CD4-positive, alpha-beta memory T cell (primary cell): ENCODE measurements around the gene NUP42. TPM values are rescaled to one million over a fixed set of nuclear protein-coding genes. Genes with fewer than 3 reads are reported as not detected.

Experiments used
- CTCF ChIA-PET: fragments of 350-600 bp; sonication (Branson Sonifier 250); formaldehyde crosslinking; loops from one replicate; lab custom pipeline; 2021; ENCODE audit warnings: inconsistent platforms; ENCODE audit not compliant: partially characterized antibody; lab: Charles Lee
- POLR2A ChIA-PET: fragments of 350-600 bp; sonication (Branson Sonifier 250); formaldehyde crosslinking; loops from one replicate; lab custom pipeline; 2021; ENCODE audit not compliant: partially characterized antibody; lab: Charles Lee
- DNase-seq, 5 donors: peaks; one replicate each; pipeline versions ENCODE4 v3.0.0 to v3.0.0-alpha.2; 2020 to 2022; ENCODE audit warnings: mixed read lengths in 1 of 5
- H3K27ac ChIP-seq: one replicate; pipeline ENCODE4 v1.7.0; 2013; ENCODE audit warnings: low read depth, low read length
- H3K27me3 ChIP-seq: 2 replicates; pipeline ENCODE4 v1.7.0; 2013; ENCODE audit warnings: mild to moderate bottlenecking, low read length, moderate library complexity; ENCODE audit not compliant: insufficient read depth
- H3K36me3 ChIP-seq: 2 replicates; pipeline ENCODE4 v1.7.0; 2013; ENCODE audit warnings: mild to moderate bottlenecking, low read length, moderate library complexity; ENCODE audit not compliant: insufficient read depth
- H3K4me1 ChIP-seq: 2 replicates; pipeline ENCODE4 v1.7.0; 2013; ENCODE audit warnings: mild to moderate bottlenecking, low read length, moderate library complexity; ENCODE audit not compliant: insufficient read depth
- H3K4me3 ChIP-seq, 2 donors: one replicate each; pipeline ENCODE4 v1.7.0; 2013; ENCODE audit warnings: low read length in 2 of 2, mild to moderate bottlenecking in 1 of 2
- H3K9me3 ChIP-seq, 2 donors: one replicate each; pipeline ENCODE4 v1.7.0; 2013; ENCODE audit warnings: low read length in 2 of 2, control low read depth in 1 of 2; ENCODE audit not compliant: control insufficient read depth in 1 of 2
- H3K27ac Mint-ChIP-seq, 7 donors: one replicate each; pipeline ENCODE4 v1.8.0; 2020 to 2021; ENCODE audit warnings: mixed read lengths in 7 of 7, mild to moderate bottlenecking in 6 of 7, inconsistent platforms in 3 of 7, moderate library complexity in 3 of 7
- H3K27me3 Mint-ChIP-seq, 2 donors: one replicate each; pipeline ENCODE4 v1.8.0; 2020 to 2021; ENCODE audit warnings: mixed read lengths in 2 of 2
- H3K36me3 Mint-ChIP-seq, 2 donors: one replicate each; pipeline ENCODE4 v1.8.0; 2020 to 2021; ENCODE audit warnings: mixed read lengths in 2 of 2, inconsistent platforms in 1 of 2, mild to moderate bottlenecking in 1 of 2
- H3K4me1 Mint-ChIP-seq, 4 donors: one replicate each; pipeline ENCODE4 v1.8.0; 2020 to 2021; ENCODE audit warnings: mixed read lengths in 4 of 4, mild to moderate bottlenecking in 1 of 4
- H3K4me3 Mint-ChIP-seq, 8 donors: one replicate each; pipeline ENCODE4 v1.8.0; 2020 to 2021; ENCODE audit warnings: mixed read lengths in 8 of 8, mild to moderate bottlenecking in 7 of 8, moderate library complexity in 6 of 8, inconsistent platforms in 3 of 8
- H3K9me3 Mint-ChIP-seq, 8 donors: one replicate each; pipeline ENCODE4 v1.8.0; 2020 to 2021; ENCODE audit warnings: mixed read lengths in 8 of 8, mild to moderate bottlenecking in 5 of 8, inconsistent platforms in 3 of 8, moderate library complexity in 1 of 8
- intact Hi-C: fragments of 100-400 bp; cut with micrococcal nuclease; formaldehyde crosslinking; loops from one replicate; pipeline ENCODE4 v1.15.1; 2023
- polyA plus RNA-seq, 2 donors: library from polyadenylated mRNA; unstranded; fragments of 300-500 nt; fragmentation: Illumina TruSeq; gene quantifications; one replicate each; pipeline ENCODE4 v1.2.3, GENCODE V29; 2021
- total RNA-seq, 2 experiments: library from RNA; stranded (reverse); gene quantifications; one replicate each; pipeline ENCODE4 v1.2.3, GENCODE V29; 2021

The NUP42 gene, protein sequence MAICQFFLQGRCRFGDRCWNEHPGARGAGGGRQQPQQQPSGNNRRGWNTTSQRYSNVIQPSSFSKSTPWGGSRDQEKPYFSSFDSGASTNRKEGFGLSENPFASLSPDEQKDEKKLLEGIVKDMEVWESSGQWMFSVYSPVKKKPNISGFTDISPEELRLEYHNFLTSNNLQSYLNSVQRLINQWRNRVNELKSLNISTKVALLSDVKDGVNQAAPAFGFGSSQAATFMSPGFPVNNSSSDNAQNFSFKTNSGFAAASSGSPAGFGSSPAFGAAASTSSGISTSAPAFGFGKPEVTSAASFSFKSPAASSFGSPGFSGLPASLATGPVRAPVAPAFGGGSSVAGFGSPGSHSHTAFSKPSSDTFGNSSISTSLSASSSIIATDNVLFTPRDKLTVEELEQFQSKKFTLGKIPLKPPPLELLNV
- total RNA-seq, result 10 to 100 TPM; 33.3 to 37.8 TPM
- 10 to 100 TPM; 39.1 to 40.8 TPM for polyA plus RNA-seq

DNA sequence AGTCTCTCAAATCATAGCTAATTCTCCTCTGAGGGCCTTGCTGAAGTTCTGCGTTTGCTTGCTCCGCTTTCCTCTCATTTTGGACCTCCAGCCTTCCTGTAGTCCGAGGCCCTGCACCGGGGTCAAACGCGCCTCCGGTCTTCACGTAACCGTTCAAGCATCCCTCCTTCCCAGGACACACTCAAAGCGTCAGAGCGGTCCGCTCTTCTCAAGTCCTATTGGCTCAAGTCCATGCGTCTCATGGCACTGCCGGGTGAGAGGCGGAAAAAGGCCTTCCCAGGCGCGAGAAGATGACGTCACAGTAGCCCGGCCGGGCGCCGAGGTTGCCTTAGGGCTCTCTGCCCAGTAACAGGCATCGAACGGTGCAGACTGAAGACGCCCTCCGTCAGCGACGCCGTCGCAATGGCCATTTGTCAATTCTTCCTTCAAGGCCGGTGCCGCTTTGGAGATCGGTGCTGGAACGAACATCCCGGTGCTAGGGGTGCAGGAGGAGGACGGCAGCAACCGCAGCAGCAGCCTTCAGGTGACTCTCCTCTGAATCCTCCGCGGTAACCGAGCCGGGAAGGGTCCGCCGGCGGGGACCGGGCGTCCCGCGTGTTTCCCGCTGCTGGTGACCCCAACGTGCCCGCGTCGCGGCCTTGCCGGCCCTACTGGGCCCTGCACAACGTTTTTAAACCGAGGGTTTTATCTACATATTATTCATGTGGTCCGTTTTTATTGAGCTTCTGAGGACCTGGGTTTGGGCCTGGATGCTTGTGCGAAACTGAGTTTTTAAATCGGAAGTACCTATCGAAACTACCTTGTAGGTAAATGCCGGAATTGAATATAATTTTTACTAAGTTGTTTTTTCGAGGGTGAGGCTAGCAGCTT is at the start of gene NUP42:
Gene NUP42, plus strand, starts transcription at position 365 of the 870 bp plus-strand sequence. Its CDS starts 38 bp downstream, at position 403.
- peak within 1 kb of the TSS; percentile 94 to 100 (median 98) for H3K4me3 Mint-ChIP-seq
- Histone ChIP-seq H3K27me3 (no peaks in the 10 kb centered on the region), H3K27ac (peak within 1 kb of the TSS; percentile 90), H3K4me1 (peaks cover 38% of the 10 kb centered on the region), H3K4me3 (peak within 1 kb of the TSS; percentile 95 to 98), H3K9me3 (no peaks in the 10 kb centered on the region), H3K36me3 (peaks cover 6% of the 10 kb centered on the region)
- H3K4me1 Mint-ChIP-seq, result peaks cover 24 to 43% (median 27%) of the 10 kb centered on the region in 4 donors
- intact Hi-C loops, result loop anchor here (1.0 to 5.0 kb wide), 6 partner anchors 77 to 1943 kb away; partner anchors contain the start of genes CYCS, HYCC1, KLHL7 and MALSU1
- peaks cover 0 to 3% (median 0%) of the 10 kb centered on the region in 8 donors for H3K9me3 Mint-ChIP-seq
- peaks cover 0 to 2% of the 10 kb centered on the region in 2 donors for H3K27me3 Mint-ChIP-seq
- peak; percentile 93 to 96 (median 95) for DNase-seq
- peaks cover 0 to 19% of the 10 kb centered on the region in 2 donors for H3K36me3 Mint-ChIP-seq
- CTCF ChIA-PET, result interaction anchor here (1.2 to 3.8 kb wide), 4 partner anchors 76 to 357 kb away, joined by 3 to 20 read pairs (median 7); partner anchors contain the start of gene KLHL7
- H3K27ac Mint-ChIP-seq, result peak within 1 kb of the TSS; percentile 96 to 100 (median 99)
- POLR2A ChIA-PET, result interaction anchor here (0.8 to 2.9 kb wide), 8 partner anchors 9 to 1943 kb away, joined by 3 to 49 read pairs (median 4); partner anchors contain the start of genes CYCS, KLHL7 and MALSU1

- Histone ChIP-seq H3K4me3 (no peak overlapping the region), H3K36me3 (no peaks in the 10 kb centered on the region), H3K27ac (no peak overlapping the region), H3K4me1 (no peaks in the 10 kb centered on the region), H3K27me3 (no peaks in the 10 kb centered on the region), H3K9me3 (no peaks in the 10 kb centered on the region)
- H3K4me3 Mint-ChIP-seq, result no peak overlapping the region
- intact Hi-C loops, result no loop called here
- DNase-seq, result no peak
- ChIA-PET POLR2A (no interaction called here), CTCF (interaction anchor here (0.8 kb wide), 1 partner anchor 48 kb away, joined by 3 read pairs; no protein-coding TSS in a partner anchor)
- no peaks in the 10 kb centered on the region for H3K4me1 Mint-ChIP-seq
- H3K36me3 Mint-ChIP-seq, result peaks cover 28 to 33% of the 10 kb centered on the region in 2 donors
- H3K9me3 Mint-ChIP-seq, result peaks cover 0 to 5% (median under 1%) of the 10 kb centered on the region in 8 donors
- no peaks in the 10 kb centered on the region for H3K27me3 Mint-ChIP-seq
- no peak overlapping the region for H3K27ac Mint-ChIP-seq
Measured at GRCh38 chr7:23133797-23134196, 48.1 kb upstream of the NUP42 start.

DNA sequence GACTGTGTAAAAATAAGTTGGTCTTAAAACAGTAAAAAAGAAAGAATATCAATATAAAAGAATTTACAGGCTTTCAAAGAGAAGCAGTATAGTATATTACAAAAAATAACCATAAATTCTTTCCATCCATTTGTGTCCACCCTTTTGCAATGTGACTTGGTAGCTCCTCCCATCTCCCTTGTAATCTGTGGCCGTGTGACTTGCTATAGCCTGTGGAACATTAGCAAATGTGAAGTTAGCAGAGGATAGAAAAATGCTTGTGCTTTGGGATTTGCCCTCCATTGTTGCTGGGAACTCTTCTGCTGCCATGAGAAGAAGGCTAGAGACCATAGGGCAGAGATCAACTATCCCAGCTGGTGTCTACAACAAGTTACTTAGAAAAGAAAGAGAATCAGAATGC is 46.1 kb upstream of the NUP42 start:
- no peaks in the 10 kb centered on the region for H3K36me3 ChIP-seq
- H3K36me3 Mint-ChIP-seq, result peaks cover 20 to 24% of the 10 kb centered on the region in 2 donors
- peaks cover 0 to 4% (median under 1%) of the 10 kb centered on the region in 8 donors for H3K9me3 Mint-ChIP-seq
- DNase-seq, result no peak
- H3K27ac Mint-ChIP-seq, result no peak overlapping the region
- no peak overlapping the region for H3K27ac ChIP-seq
- intact Hi-C loops, result no loop called here
- POLR2A ChIA-PET, result no interaction called here
- CTCF ChIA-PET, result no interaction called here
- H3K4me3 Mint-ChIP-seq, result no peak overlapping the region
- no peaks in the 10 kb centered on the region for H3K9me3 ChIP-seq
- H3K27me3 ChIP-seq, result no peaks in the 10 kb centered on the region
- no peaks in the 10 kb centered on the region for H3K27me3 Mint-ChIP-seq
- H3K4me1 ChIP-seq, result no peaks in the 10 kb centered on the region
- H3K4me1 Mint-ChIP-seq, result no peaks in the 10 kb centered on the region
- H3K4me3 ChIP-seq, result no peak overlapping the region

GRCh38 chr7:23136216-23136615 is 45.6 kb upstream of the NUP42 start:
- no peaks in the 10 kb centered on the region for H3K27me3 ChIP-seq
- no peaks in the 10 kb centered on the region for H3K4me1 ChIP-seq
- Mint-ChIP-seq H3K4me1 (no peaks in the 10 kb centered on the region), H3K4me3 (no peak overlapping the region), H3K36me3 (peaks cover 23 to 24% of the 10 kb centered on the region in 2 donors), H3K27me3 (no peaks in the 10 kb centered on the region), H3K27ac (no peak overlapping the region), H3K9me3 (peaks cover 0 to 4% (median under 1%) of the 10 kb centered on the region in 8 donors)
- DNase-seq, result no peak
- no peaks in the 10 kb centered on the region for H3K36me3 ChIP-seq
- H3K4me3 ChIP-seq, result no peak overlapping the region
- intact Hi-C loops, result no loop called here
- no peaks in the 10 kb centered on the region for H3K9me3 ChIP-seq
- POLR2A ChIA-PET, result no interaction called here
- H3K27ac ChIP-seq, result no peak overlapping the region
- CTCF ChIA-PET, result interaction anchor here (1.6 kb wide), 1 partner anchor 30 kb away, joined by 4 read pairs; the partner anchor contains the start of gene KLHL7

GRCh38 chr7:23157679-23158078 is 24.2 kb upstream of the NUP42 start:
- no peak overlapping the region for H3K27ac ChIP-seq
- intact Hi-C loops, result no loop called here
- H3K36me3 Mint-ChIP-seq, result peaks cover 32 to 41% of the 10 kb centered on the region in 2 donors
- DNase-seq, result no peak
- H3K27ac Mint-ChIP-seq, result no peak overlapping the region
- H3K4me3 ChIP-seq, result no peak overlapping the region
- no peaks in the 10 kb centered on the region for H3K27me3 ChIP-seq
- H3K4me1 Mint-ChIP-seq, result no peaks in the 10 kb centered on the region
- no peaks in the 10 kb centered on the region for H3K36me3 ChIP-seq
- CTCF ChIA-PET, result interaction anchor here (1.4 kb wide), 1 partner anchor 102 kb away, joined by 3 read pairs; no protein-coding TSS in a partner anchor
- no peaks in the 10 kb centered on the region for H3K9me3 ChIP-seq
- peaks cover 0 to 1% (median 0%) of the 10 kb centered on the region in 8 donors for H3K9me3 Mint-ChIP-seq
- H3K27me3 Mint-ChIP-seq, result no peaks in the 10 kb centered on the region
- H3K4me3 Mint-ChIP-seq, result no peak overlapping the region
- POLR2A ChIA-PET, result no interaction called here
- H3K4me1 ChIP-seq, result no peaks in the 10 kb centered on the region

- no peak overlapping the region for H3K4me3 ChIP-seq
- H3K4me3 Mint-ChIP-seq, result no peak overlapping the region
- H3K27ac Mint-ChIP-seq, result peak overlapping the region in 1 of 7 donors; percentile 47
- H3K36me3 Mint-ChIP-seq, result peaks cover 28 to 33% of the 10 kb centered on the region in 2 donors
- intact Hi-C loops, result no loop called here
- no peak overlapping the region for H3K27ac ChIP-seq
- H3K27me3 Mint-ChIP-seq, result no peaks in the 10 kb centered on the region
- DNase-seq, result no peak
- no peaks in the 10 kb centered on the region for H3K4me1 Mint-ChIP-seq
- no peaks in the 10 kb centered on the region for H3K9me3 ChIP-seq
- H3K9me3 Mint-ChIP-seq, result peaks cover 0 to 1% (median 0%) of the 10 kb centered on the region in 8 donors
- H3K36me3 ChIP-seq, result no peaks in the 10 kb centered on the region
- no peaks in the 10 kb centered on the region for H3K4me1 ChIP-seq
- ChIA-PET CTCF (interaction anchor here (1.4 kb wide), 1 partner anchor 103 kb away, joined by 3 read pairs; no protein-coding TSS in a partner anchor), POLR2A (no interaction called here)
- H3K27me3 ChIP-seq, result no peaks in the 10 kb centered on the region
Measured at GRCh38 chr7:23158546-23158945, 23.3 kb upstream of the NUP42 start.
